Stimulated activated CD4-positive, alpha-beta T cell treated with anti-CD3 and anti-CD28 coated beads, Interleukin-4, amount 100 ng/mL, for 48 hours (primary cell): ENCODE results near the gene PITPNM3.

Experiments used
- DNase-seq, 2 donors: peaks; one replicate each; pipeline ENCODE4 v3.0.0-alpha.2; 2020; ENCODE audit warnings: low read depth in 2 of 2

The PITPNM3 gene

DNA sequence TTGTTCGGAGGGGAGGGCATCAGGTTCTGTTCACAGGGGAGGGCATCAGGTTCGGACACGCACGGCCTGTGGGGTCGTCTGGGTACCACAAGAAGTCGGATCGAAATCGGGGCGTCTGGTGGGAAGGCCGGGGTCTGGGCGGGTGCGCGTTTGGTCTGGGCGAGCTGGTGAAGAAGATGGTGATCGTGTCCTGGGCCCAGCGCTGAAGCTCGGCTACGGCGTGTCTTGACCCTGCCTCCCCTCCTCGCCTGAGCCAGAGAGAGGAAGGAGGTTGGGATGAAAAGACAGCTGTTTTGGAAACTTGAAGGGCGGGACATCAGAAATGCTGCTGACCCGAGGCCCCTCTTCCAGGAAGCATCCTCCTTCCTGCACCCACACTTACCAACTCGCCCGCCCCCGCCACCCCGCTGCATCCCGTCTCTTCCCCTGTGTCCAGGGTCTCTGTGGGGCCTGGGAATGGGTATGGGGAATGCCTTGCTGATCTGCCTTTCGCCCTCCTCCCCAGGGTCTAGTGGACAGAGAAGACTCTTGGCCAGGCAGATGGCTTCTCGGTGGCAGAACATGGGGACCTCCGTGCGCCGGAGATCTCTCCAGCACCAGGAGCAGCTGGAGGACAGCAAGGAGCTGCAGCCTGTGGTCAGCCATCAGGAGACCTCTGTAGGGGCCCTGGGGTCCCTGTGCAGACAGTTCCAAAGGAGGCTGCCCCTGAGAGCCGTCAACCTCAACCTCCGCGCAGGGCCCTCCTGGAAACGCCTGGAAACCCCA is 111.6 kb downstream of the PITPNM3 start:
- no peak for DNase-seq

- peak; percentile 91 to 96 for DNase-seq
These were observed 112.4 kb downstream of the PITPNM3 start, which contains the start of gene PIMREG for GRCh38 chr17:6443692-6444570. TSS of gene PIMREG (plus strand) at chr17:6444455. CDS start at chr17:6445111, 656 bp downstream.

DNA sequence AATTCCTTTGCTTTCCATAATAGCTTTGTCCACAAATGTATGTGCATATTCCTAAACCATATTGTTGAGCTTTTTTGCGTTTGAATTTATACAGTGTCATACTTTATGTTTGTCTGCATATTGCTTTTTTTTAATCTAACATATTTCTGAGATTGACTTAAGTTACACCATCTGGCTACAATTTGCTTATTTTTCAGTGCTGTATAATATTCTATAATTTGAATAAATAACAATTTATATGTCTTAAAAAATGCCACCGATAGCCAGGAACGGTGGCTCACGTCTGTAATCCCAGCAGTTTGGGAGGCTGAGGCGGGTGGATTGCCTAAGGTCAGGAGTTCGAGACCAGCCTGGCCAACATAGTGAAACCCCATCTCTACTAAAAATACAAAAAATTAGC is 113.6 kb downstream of the PITPNM3 start:
- no peak for DNase-seq

DNA sequence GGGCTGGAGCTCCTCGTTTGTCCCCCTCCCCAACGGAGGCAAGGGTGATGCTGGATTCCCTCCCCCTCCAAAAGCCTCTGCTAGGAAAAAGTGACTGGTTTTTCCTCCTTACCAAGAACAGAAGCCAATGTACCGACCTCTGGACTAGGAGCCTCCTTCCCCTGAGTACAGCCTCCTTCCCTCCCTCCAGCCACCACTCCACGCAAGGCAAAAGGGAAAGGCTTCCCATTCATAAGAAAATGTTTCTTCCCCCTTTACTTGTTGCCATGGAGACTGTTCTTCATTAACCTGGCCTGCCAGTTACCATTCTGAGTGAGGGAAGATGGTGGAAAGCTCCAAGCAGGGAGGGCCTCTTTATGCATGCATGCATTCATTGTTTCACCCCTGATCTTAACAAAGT is 116.4 kb downstream of the PITPNM3 start:
- no peak for DNase-seq

- DNase-seq: no peak
These were observed 118.4 kb downstream of the PITPNM3 start for GRCh38 chr17:6437956-6438355.

GRCh38 chr17:6437466-6437865 is 118.9 kb downstream of the PITPNM3 start:
- no peak for DNase-seq

GRCh38 chr17:6435968-6436367 is 120.4 kb downstream of the PITPNM3 start:
- peak; percentile 46 to 59 for DNase-seq

DNA sequence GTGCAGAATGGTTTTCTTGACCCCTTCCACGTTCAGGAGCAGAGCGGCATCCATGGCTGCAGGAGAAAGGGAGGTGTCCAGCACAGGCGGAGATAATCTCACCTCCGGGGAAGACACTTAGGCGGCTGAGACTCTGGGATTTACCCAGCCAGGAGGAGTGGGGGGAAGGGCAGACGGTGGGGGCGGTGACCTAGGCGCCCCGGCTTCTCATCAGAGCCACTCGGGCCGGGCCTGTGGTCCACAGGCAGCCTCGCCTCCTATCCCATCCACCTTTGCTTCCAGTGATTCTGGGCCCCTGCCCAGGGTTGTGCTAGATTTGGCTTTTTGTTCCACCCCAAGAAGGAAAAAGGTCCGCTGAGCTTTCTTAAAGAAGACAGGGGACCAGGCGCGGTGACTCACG is 121.3 kb downstream of the PITPNM3 start, which contains the start of gene AIPL1:
AIPL1 (minus strand) TSS at position 71 of the 400 bp plus-strand sequence; CDS start at position 54, 17 bp downstream.
- DNase-seq: no peak

GRCh38 chr17:6430769-6431168 is 125.6 kb downstream of the PITPNM3 start:
- no peak for DNase-seq

DNA sequence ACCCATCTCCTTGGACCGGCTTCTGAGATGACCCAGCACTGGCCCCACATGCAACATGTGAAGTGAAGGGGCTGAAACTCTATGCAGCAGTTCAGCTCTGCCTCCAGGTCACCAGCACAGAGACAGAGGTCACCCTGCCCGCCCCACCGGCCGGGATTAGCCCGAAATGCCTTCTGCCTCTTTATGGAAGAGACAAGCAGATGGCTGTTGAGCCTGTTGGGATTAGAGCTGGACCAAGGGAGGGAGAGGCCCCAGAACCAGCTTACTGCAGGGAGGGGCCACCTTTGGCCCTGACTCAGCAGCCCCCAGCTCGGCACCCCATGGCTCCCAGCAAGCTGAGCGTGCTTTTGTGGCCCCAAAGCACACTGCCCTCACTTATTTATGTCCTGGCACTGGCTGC is 127.1 kb downstream of the PITPNM3 start:
- DNase-seq: no peak

DNA sequence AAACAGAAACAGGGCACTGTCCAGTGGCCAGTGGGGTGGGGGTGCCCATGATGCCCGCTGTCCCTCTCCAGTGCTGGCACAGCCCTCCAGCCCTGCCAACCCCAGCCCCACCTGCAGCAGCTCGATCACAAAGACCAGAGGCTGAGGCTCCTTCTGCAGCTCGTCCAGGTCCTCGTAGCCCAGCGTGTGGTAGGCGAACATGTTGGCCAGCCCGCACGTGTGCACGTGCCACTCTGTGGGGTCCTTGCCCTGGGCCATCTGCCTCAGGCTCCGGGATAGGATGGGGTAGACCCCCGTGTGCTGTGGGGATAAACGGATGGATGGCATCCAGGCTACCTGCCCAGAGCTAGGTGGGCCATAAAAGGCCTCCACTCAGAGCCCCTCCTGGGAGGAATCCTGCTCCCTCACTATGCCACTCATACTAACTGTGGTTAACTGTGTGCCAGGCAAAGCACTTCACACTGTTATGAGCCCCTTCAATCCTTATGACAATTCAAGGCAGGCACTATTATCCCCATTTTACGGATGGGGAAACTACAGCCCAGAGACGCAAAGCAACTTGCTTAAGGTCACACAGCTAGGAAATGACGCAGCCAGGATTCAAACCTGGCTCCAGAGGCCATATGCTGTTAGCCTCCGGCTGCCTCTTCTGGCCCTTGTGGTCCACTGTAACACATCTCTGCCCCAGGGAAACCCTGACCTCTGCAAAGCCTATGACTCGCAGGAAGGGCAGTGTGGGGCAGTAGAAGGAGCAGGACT is 128.0 kb downstream of the PITPNM3 start:
- no peak for DNase-seq

- DNase-seq: peak; percentile 24 to 38
These were observed 129.0 kb downstream of the PITPNM3 start for GRCh38 chr17:6427279-6427781.

- no peak for DNase-seq
These were observed 129.8 kb downstream of the PITPNM3 start for GRCh38 chr17:6426356-6427101.

DNA sequence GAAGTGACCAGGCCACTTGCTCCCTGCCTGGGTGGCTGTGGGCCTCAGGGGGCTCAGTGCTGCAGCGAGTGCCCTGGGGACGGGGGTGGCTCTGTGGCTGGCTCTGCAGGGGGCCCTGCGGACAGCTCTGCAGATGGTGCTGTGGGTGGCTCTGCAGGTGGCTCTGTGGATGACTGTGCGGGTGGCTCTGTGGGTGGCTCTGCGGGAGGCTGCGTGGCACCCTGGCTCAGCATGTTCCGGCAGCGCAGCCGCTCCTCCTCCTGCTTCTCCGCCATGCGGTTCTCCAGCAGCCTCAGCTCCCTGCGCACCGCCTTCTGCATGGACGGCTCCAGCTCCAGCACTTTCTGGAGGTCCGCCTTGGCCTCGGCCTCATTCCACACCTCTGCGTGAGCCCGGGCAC is 130.9 kb downstream of the PITPNM3 start:
- DNase-seq: no peak

DNA sequence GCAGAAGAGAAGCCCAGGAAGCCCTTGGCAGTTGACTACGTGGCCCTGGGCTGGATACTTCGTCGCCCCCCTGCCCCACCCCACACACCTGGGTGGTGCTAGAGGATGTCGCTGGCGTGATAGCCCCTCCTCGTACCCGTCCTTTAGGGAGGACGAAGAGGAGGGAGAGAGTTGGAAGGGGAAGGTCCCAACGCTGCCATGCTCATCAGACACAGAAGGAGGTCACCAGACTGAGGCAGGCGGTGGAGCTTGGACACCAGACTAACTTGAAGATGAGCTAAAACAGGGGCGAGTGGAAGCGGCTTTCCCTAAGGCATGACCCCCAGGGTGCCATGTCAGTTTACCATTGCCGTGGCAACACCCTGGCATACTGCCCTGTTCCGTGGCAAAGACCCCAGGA is 132.4 kb downstream of the PITPNM3 start:
- DNase-seq: no peak

GRCh38 chr17:6422654-6423241 is 133.6 kb downstream of the PITPNM3 start:
- no peak for DNase-seq

DNA sequence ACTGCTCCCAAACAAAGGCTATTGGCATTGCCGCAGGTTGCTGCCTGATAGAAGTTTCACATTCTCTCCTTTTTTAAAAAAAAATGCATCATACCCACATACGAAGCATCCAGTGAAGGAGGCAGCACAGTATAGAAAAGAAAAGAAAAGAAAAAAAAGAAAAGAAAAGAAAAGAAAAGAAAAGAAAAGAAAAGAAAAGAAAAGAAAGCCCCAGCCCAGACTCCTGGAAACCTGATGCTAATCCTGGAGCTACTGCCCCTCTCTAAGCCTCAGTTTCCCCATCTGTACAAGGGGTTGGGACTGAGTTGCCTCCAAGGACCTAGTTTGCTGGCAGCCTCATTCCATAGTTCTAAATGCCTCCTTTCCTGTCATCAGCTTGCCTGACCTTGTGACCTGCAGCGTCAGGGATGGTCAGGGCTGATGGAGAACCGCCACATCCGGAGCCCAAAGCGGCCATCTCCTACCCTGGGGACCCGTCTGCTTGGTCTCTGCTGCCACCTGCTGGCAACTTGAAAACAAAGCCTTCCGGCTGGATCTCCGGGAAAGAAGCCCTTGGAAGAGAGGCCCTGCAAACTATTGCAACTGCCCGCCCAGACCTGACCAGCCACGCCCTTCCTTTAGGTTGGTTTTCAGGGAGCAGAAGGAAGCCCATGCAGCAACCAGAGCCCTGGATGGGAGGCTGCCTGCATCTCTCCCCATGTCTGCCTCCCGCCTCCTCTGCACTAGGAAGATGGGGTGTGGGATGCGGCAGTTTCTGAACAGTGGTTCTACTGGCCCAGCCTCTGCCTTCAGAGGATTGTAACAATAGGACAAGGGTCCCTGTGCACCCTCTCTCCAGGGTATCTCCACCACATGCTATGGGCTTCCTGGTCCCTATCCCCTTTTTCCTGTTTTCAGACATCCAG is 134.4 kb downstream of the PITPNM3 start:
- peak; percentile 66 to 73 for DNase-seq

GRCh38 chr17:6420173-6420641 is 136.1 kb downstream of the PITPNM3 start:
- DNase-seq: peak in 1 of 2 donors; percentile 26

GRCh38 chr17:6415616-6416015 is 140.7 kb downstream of the PITPNM3 start:
- no peak for DNase-seq
